GM19351 (cell line): ENCODE data around the gene CATSPER3.

Source experiments
- ATAC-seq: cut with Tn5 transposase; IDR thresholded peaks from one replicate; pipeline ENCODE4 v1.9.1; 2021; ENCODE audit warnings: mild to moderate bottlenecking, moderate library complexity; ENCODE audit not compliant: unreplicated experiment

The CATSPER3 gene

DNA sequence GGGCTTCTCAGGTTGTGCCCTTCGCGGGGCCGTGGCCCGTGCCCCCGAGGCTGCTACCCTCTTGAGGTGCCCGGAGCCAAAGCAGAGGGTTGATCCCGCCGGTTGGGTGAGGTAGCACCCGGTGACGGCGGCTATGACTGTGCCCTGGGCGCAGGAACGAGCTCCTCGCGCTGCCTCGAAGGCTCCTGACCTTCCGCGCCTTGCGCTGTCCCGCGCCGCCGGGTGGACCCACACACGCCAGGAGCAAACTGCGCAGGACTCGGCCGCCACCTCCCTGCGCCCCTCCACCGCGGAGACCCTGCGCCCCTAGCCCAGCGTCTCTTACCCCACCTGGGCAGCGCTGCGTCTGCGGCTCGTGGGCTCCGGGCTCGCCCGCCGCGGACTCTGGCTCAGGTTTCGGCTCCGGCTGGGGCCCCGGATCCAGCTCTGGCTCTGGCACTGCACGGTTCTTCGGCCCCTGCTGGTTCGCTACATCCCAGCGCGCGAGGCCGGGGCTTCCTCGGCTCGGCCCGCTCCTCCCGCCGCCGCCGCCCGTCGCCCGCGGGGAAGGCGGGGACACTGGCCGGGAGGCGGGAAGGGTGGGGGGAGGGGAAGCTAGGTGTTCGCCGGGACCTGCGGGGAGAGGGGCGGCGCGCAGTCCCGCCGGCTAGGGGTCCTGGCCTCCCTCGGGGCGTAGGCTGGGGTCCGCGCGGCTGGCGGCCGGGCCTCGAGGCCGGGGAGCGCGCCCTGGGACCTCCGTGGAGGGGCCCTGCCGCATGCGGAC, 71.7 kb downstream of the CATSPER3 start:
- ATAC-seq: no peak

- ATAC-seq: no peak
These were observed 72.3 kb downstream of the CATSPER3 start for GRCh38 chr5:135040034-135040332.

- no peak for ATAC-seq
These were observed 72.8 kb downstream of the CATSPER3 start for GRCh38 chr5:135040333-135041144.

DNA sequence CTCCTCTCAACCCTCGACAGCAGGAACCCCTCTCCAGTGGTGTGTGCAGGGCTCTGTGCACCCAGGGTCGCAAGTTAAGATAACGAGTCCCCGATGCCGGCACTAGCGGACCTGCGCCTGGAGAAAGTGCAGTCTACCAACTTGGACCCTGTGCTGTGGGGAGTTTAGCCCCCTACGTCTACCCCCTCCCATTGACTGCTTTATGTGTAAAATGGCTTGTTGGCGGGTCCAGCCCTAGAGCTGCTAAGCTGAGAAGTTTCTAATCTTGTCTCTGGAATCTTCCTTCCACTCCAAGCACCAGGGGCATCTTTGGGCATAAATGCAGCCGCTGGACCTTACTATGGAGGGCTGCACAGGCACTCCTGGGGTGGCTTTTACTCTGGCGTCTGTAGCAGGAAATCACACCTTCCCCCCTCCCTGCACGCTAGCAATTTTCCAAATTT, 73.5 kb downstream of the CATSPER3 start:
- no peak for ATAC-seq

GRCh38 chr5:135041726-135042125, 74.0 kb downstream of the CATSPER3 start:
- ATAC-seq: no peak

GRCh38 chr5:135042595-135042994, 74.9 kb downstream of the CATSPER3 start:
- no peak for ATAC-seq

- no peak for ATAC-seq
These were observed 77.8 kb downstream of the CATSPER3 start for GRCh38 chr5:135045488-135045887.

GRCh38 chr5:135046661-135047346, 79.1 kb downstream of the CATSPER3 start:
- no peak for ATAC-seq

- no peak for ATAC-seq
These were observed 79.6 kb downstream of the CATSPER3 start for GRCh38 chr5:135047347-135047695.

- ATAC-seq: no peak
These were observed 80.6 kb downstream of the CATSPER3 start for GRCh38 chr5:135048286-135048685.

GRCh38 chr5:135048930-135049329, 81.2 kb downstream of the CATSPER3 start:
- no peak for ATAC-seq

DNA sequence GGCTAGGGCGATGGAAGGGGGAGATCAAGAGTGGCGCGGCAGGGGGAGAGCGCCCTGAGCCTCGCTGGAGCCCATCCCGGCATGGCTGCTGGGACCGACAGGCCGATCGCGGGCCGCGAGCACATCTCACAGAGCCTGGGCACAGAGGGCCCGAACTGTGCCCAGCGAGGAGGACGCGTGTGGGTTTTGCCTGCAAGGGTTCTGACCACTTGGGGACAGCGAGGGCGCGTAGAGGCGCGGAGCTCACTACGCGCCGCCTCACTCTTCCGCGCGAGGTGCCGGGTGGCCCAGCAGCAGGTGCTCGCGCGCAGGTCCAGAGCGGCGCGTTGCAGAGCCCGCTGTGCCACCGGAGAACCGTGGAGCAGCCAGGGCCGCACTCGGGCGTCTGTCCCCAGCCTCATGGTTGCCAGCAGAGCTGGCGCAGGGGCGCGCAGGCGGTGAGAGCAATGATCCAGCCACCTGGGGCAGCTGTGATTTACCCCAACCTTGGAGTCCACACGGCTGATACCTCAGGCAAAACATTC, 82.6 kb downstream of the CATSPER3 start:
- no peak for ATAC-seq

DNA sequence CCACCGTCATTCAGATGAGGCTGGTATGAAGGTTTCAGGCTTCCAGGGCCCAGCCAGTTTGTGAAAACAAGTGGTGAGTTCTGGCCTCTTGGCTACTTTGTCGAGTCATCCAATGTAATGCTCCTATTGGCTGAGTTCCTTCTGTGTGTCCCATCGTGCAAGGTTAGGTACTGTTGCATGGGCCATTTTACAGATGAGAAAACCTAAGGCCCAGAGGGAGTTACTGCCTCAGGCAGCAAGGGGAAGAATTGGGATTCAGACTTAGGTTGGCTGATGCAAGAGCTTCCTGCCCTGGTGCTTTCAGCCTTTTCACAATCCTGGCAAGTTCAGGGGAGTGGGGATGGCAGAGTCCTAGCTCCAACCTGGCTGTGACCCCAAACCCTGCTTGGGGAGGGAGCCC, 83.7 kb downstream of the CATSPER3 start:
- no peak for ATAC-seq

- ATAC-seq: no peak
These were observed 84.2 kb downstream of the CATSPER3 start for GRCh38 chr5:135051872-135052271.

DNA sequence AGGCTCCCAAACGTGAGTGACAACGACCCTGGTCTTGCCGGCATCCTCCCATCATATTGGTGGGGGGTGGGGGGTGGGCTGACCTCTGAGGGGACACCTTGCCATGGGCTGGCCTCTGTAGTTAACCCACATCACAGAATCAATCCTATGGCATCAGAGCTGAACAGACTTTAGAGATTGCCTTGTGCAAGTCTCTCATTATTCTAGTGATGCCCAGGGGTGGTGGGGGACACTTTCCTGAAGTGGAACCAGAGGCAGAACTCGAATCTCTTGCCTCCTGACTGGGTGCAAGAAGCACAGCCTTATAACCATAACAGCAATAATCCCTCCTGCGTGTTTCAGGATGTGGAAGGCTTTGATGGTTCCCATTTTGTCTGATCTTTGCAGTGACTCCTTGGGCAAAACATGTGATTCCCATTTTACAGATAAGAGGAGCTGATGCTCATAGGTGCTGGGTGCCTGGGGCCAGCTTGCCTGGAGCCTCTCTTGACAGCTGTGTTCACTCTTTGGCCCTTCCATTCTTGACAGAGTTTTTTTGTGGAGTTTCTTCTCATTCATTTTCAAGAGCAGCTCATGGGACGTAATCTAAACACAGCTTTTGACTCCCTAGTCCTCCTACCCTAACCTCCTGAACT, 84.9 kb downstream of the CATSPER3 start:
- ATAC-seq: no peak

- ATAC-seq: peak; percentile 98
These were observed 85.6 kb downstream of the CATSPER3 start for GRCh38 chr5:135053278-135053677.

DNA sequence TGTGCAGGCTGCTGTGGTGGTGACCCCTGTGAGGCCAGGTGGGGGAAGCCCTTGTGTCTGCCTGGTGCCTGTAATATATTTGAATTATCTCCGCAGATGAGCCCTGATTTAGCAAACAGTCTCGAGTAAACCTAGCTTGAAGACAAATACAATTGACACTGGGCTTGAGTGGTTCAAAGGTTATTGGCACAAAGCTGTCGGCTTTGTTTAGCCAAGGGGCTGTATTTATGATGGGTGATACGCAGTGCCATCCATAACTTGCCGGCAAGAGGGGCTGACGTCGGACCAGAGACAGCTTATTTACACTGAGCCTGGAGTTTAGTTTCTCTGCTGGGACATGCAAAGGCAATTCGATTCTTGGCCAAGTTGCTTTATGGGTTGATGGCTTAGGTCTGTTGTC, 86.3 kb downstream of the CATSPER3 start:
- no peak for ATAC-seq

GRCh38 chr5:135054546-135054945, 86.8 kb downstream of the CATSPER3 start:
- ATAC-seq: no peak

- ATAC-seq: no peak
These were observed 87.7 kb downstream of the CATSPER3 start for GRCh38 chr5:135055396-135055795.

DNA sequence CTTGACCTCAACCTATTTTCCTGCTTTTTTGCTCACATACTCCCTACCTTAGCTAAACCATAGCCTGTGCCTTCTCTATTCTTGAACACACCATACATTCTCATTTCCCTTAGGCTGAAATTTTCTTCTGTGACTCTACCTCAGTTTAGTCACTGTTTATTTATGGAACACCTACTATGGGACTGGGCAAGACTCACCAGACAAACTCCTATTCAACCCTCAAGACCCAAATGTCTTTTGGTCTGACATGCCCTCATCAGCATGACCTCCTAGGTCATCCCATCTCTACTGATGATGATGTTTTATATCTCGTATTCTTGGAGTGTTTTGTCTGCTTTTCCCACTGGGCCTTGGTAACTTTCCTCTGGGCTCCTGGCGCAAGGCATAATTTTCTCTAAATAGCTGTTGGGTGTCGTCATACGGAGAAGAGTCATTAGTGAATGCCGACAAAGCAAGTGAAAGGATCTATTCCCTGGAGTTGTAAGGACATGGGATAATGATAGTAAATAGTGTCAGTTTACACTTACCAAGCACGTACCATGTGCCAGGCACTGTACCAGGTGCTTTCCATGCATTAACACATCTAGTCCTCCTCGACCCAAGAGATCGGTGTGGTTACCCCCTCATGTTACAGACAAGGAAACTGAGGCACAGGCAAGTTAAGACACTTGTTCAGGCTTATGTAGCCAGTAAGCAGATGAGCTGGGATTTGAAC, 88.8 kb downstream of the CATSPER3 start:
- no peak for ATAC-seq

DNA sequence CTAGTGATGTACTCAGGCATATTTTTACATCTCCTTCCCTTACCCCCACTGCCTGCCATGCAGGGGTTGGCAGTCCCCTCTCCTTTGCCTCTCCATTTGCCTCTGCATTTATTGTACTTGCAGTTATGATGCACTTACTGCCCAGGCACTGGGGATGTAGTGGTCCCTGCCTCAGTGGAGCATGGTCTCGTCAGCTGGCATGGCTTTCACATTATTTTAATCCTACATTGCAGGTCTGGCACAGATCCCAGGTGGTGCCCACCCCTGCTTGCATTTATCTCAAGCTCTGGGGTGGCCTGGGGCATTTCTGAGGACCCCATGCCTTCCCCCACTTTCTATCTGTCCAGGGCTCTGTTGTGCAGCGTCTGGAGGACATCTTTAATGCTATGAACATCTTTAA, 89.5 kb downstream of the CATSPER3 start:
- no peak for ATAC-seq
